Keratinocyte (primary cell): ENCODE data around the gene GRM5. TPM values are rescaled to one million over a fixed set of nuclear protein-coding genes. Genes with fewer than 3 reads are reported as not detected.

Experiments used
- DNase-seq: peaks from one replicate; pipeline ENCODE4 v3.0.0-alpha.2; 2011; ENCODE audit warnings: low read depth, missing footprints, low spot score
- FAIRE-seq: peaks from 2 replicates; lab custom pipeline; 2011; peaks lifted over from hg19 to GRCh38; lab: Jason Lieb, UNC
- H2AFZ ChIP-seq: 2 replicates; pipeline ENCODE4 v1.6.0; 2012; ENCODE audit warnings: low read length, control low read depth, inconsistent platforms; ENCODE audit not compliant: control insufficient read depth
- H3K27ac ChIP-seq: 2 replicates; pipeline ENCODE4 v1.5.1; 2011; ENCODE audit warnings: low read length; ENCODE audit not compliant: control insufficient read depth, insufficient read depth
- H3K27me3 ChIP-seq: 3 replicates; pipeline ENCODE4 v1.6.0; 2011; ENCODE audit warnings: low read length; ENCODE audit not compliant: control insufficient read depth, insufficient read depth; ENCODE audit errors: extremely low read depth
- H3K36me3 ChIP-seq, 2 experiments: 2 replicates in 1 of 2; 3 replicates in 1 of 2; pipeline ENCODE4 v1.5.1; 2011; ENCODE audit warnings: low read length in 2 of 2, mild to moderate bottlenecking in 1 of 2; ENCODE audit not compliant: control insufficient read depth in 2 of 2, insufficient read depth in 2 of 2; ENCODE audit errors: extremely low read depth in 1 of 2
- H3K4me1 ChIP-seq: 3 replicates; pipeline ENCODE4 v1.5.1; 2011; ENCODE audit warnings: low read length; ENCODE audit not compliant: control insufficient read depth, insufficient read depth; ENCODE audit errors: extremely low read depth
- H3K4me2 ChIP-seq: 3 replicates; pipeline ENCODE4 v1.6.0; 2011; ENCODE audit warnings: low read depth, low read length; ENCODE audit not compliant: control insufficient read depth, insufficient read depth; ENCODE audit errors: extremely low read depth
- H3K4me3 ChIP-seq, 3 experiments: fragments of 200-600 bp in 1 of 3; sonication (generic) in 1 of 3; 2 replicates in 2 of 3; 3 replicates in 1 of 3; pipeline ENCODE4 v1.5.1; 2011 to 2016; ENCODE audit warnings: low read length in 3 of 3, mild to moderate bottlenecking in 3 of 3, control low read depth in 2 of 3, inconsistent platforms in 1 of 3, low read depth in 1 of 3, mixed read lengths in 1 of 3, mixed run types in 1 of 3, moderate library complexity in 1 of 3; ENCODE audit not compliant: control insufficient read depth in 2 of 3, insufficient read depth in 2 of 3; ENCODE audit errors: extremely low read depth in 1 of 3
- H3K79me2 ChIP-seq: 2 replicates; pipeline ENCODE4 v1.6.0; 2012; ENCODE audit warnings: low read length; ENCODE audit not compliant: control insufficient read depth, insufficient read depth
- H3K9ac ChIP-seq: 3 replicates; pipeline ENCODE4 v1.6.0; 2011; ENCODE audit warnings: low read length; ENCODE audit not compliant: control insufficient read depth, insufficient read depth; ENCODE audit errors: extremely low read depth
- H3K9me1 ChIP-seq: 3 replicates; pipeline ENCODE4 v1.6.0; 2011; ENCODE audit warnings: low read length; ENCODE audit not compliant: control insufficient read depth, insufficient read depth; ENCODE audit errors: extremely low read depth
- H3K9me3 ChIP-seq: 2 replicates; pipeline ENCODE4 v1.5.1; 2012; ENCODE audit warnings: low read depth, low read length; ENCODE audit not compliant: control insufficient read depth
- H4K20me1 ChIP-seq: 3 replicates; pipeline ENCODE4 v1.6.0; 2011; ENCODE audit warnings: low read length; ENCODE audit not compliant: control insufficient read depth, insufficient read depth; ENCODE audit errors: extremely low read depth
- CTCF ChIP-seq, 3 experiments: IDR thresholded peaks in 1 of 3; conservative IDR thresholded peaks in 1 of 3; optimal IDR thresholded peaks in 1 of 3; 2 replicates in 2 of 3; 3 replicates in 1 of 3; pipeline versions ENCODE3 to v1.5.1; 2011; ENCODE audit warnings: low read length in 3 of 3, mild to moderate bottlenecking in 3 of 3, moderate library complexity in 2 of 3, control low read depth in 1 of 3, inconsistent platforms in 1 of 3; ENCODE audit not compliant: insufficient read depth in 2 of 3; ENCODE audit errors: extremely low read depth in 1 of 3
- EZH2 ChIP-seq: IDR thresholded peaks from one replicate; pipeline ENCODE4 v1.6.1; 2012; ENCODE audit warnings: inconsistent platforms, mild to moderate bottlenecking, low read length, moderate library complexity
- dilution Hi-C: fragments of 300-500 bp; cut with MboI; formaldehyde crosslinking; loops from one replicate; pipeline ENCODE4 v1.7.0; 2020; ENCODE audit warnings: low sequenced_read_pairs; ENCODE audit not compliant: extremely low pct_ligation_motif_present
- polyA plus RNA-seq, 5 experiments: library from polyadenylated mRNA; depleted of rRNA in 3 of 5; stranded (reverse) in 3 of 5; stranded (forward) in 1 of 5; unstranded in 1 of 5; fragments of >200 nt; gene quantifications; 1 replicate in 1 of 5; 2 replicates in 3 of 5; 3 replicates in 1 of 5; pipeline versions ENCODE4 v1.2.1 to v1.2.3, GENCODE V29; 2011 to 2012; ENCODE audit warnings: missing spikeins in 2 of 5, low read depth in 1 of 5, low replicate concordance in 1 of 5

The GRM5 gene
- polyA plus RNA-seq, 1 donor (not counting 4 experiments of a cell fraction or from before 2014, with no cell fraction given), result not detected

- FAIRE-seq (no peak), DNase-seq (no peak)
- no peaks in the 10 kb centered on the region for H3K27me3 ChIP-seq
- no peak overlapping the region for H2AFZ ChIP-seq
- dilution Hi-C loops, result no loop called here
- H3K4me3 ChIP-seq, result no peak overlapping the region
- no peak overlapping the region for H3K4me2 ChIP-seq
- H3K9ac ChIP-seq, result no peak overlapping the region
- H4K20me1 ChIP-seq, result no peaks in the 10 kb centered on the region
- H3K9me1 ChIP-seq, result no peaks in the 10 kb centered on the region
- H3K9me3 ChIP-seq, result no peaks in the 10 kb centered on the region
- no peak overlapping the region for H3K27ac ChIP-seq
- H3K36me3 ChIP-seq, result no peaks in the 10 kb centered on the region
- H3K79me2 ChIP-seq, result no peaks in the 10 kb centered on the region
- TF ChIP-seq EZH2 (no peak), CTCF (optimal IDR thresholded peaks at IDR 0.05 in 1 of 3, IDR thresholded peaks at IDR 0.05 in 1 of 3, conservative IDR thresholded peaks at IDR 0.05 in 1 of 3; ENCODE audit: extremely low read depth in 1 of 3, insufficient read depth in 2 of 3, low read length in 3 of 3) (no peak)
- no peaks in the 10 kb centered on the region for H3K4me1 ChIP-seq
Measured at GRCh38 chr11:88626216-88626615, 439.6 kb downstream of the GRM5 start.

- Histone ChIP-seq H4K20me1 (no peaks in the 10 kb centered on the region), H3K4me2 (no peak overlapping the region), H2AFZ (no peak overlapping the region), H3K9me3 (no peaks in the 10 kb centered on the region), H3K27ac (no peak overlapping the region), H3K9ac (no peak overlapping the region), H3K4me3 (no peak overlapping the region), H3K27me3 (peaks cover 4% of the 10 kb centered on the region), H3K9me1 (no peaks in the 10 kb centered on the region), H3K4me1 (no peaks in the 10 kb centered on the region), H3K79me2 (no peaks in the 10 kb centered on the region), H3K36me3 (no peaks in the 10 kb centered on the region)
- dilution Hi-C loops, result no loop called here
- FAIRE-seq, result no peak
- TF ChIP-seq CTCF (optimal IDR thresholded peaks at IDR 0.05 in 1 of 3, IDR thresholded peaks at IDR 0.05 in 1 of 3, conservative IDR thresholded peaks at IDR 0.05 in 1 of 3; ENCODE audit: extremely low read depth in 1 of 3, insufficient read depth in 2 of 3, low read length in 3 of 3) (no peak), EZH2 (no peak)
- no peak for DNase-seq
Measured at GRCh38 chr11:88623531-88623930, 442.3 kb downstream of the GRM5 start.
